Measurements from ENCODE around the gene KHDC1. TPM values are rescaled to one million over a fixed set of nuclear protein-coding genes. Genes with fewer than 3 reads are reported as not detected.

The KHDC1 gene
- total RNA-seq, 1 experiment from 2014 or later = 7.7 TPM

DNA sequence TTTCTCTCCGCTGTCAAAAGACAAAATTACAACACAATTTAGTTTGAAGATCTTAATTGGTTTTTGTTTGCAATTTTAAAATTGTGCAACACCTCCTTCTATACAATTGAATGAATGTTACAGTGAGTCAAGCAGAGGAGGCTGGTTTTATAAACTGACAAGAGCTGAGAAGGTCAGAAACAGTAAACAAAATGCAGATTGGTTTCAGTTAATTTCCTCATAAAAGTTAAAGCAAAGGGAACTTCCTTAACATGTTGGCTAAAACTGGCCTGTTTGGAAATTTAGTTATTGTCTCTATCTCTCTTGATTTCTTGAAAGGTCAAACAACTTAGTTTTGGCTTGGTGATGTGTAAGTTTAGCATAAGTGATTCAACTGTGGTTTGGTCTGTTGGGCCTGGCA is 59.9 kb downstream of the KHDC1 start:
- H3K4me1 Mint-ChIP-seq = peaks cover 16 to 18% of the 10 kb centered on the region in 2 experiments
- H2BK12ac ChIP-seq (ENCODE audit: insufficient read length, low read depth, low read length) = no peak overlapping the region
- H3K27ac ChIP-seq (ENCODE audit: insufficient read length, low read depth, low read length) = no peak overlapping the region
- H2BK120ac ChIP-seq (ENCODE audit: low read depth, low read length, poor library complexity, severe bottlenecking) = no peak overlapping the region
- H3K79me1 ChIP-seq (ENCODE audit: insufficient read depth, low read depth, low read length, poor library complexity, severe bottlenecking) = no peaks in the 10 kb centered on the region
- H3K4me2 ChIP-seq (ENCODE audit: insufficient read depth, insufficient read length, low read length) = no peak overlapping the region
- H3K79me2 ChIP-seq (ENCODE audit: insufficient read depth, low read length) = no peaks in the 10 kb centered on the region
- H3K9me3 Mint-ChIP-seq = peaks cover 17% of the 10 kb centered on the region in 2 experiments
- H3K27ac Mint-ChIP-seq = no peak overlapping the region; a peak in 1 of 7 replicates
- H3K9me3 ChIP-seq (ENCODE audit: control insufficient read depth, low read depth, low read length) = no peaks in the 10 kb centered on the region
- H2BK5ac ChIP-seq (ENCODE audit: insufficient read length, low read length) = no peak overlapping the region
- H3K27me3 ChIP-seq (ENCODE audit: insufficient read depth, low read length) = no peaks in the 10 kb centered on the region
- H2BK15ac ChIP-seq (ENCODE audit: low read depth, low read length) = no peak overlapping the region
- no peak for DNase-seq
- no peak overlapping the region for H3K18ac ChIP-seq (ENCODE audit: insufficient read length, low read depth, low read length)
- H4K5ac ChIP-seq (ENCODE audit: insufficient read length, low read depth, low read length) = no peak overlapping the region
- no peaks in the 10 kb centered on the region for H4K20me1 ChIP-seq (ENCODE audit: control insufficient read depth, insufficient read depth, insufficient read length)
- H2AK5ac ChIP-seq (ENCODE audit: insufficient read length, low read length) = no peak overlapping the region
- no peak overlapping the region for H3K23ac ChIP-seq (ENCODE audit: insufficient read length, low read depth, low read length)
- H3K23me2 ChIP-seq (ENCODE audit: insufficient read length, low read depth, low read length, poor library complexity, severe bottlenecking) = no peaks in the 10 kb centered on the region
- no peak overlapping the region for H3K9ac ChIP-seq (ENCODE audit: extremely low read depth, insufficient read length, low read length)
- no peak overlapping the region for H4K91ac ChIP-seq (ENCODE audit: insufficient read length, low read depth, low read length)
- H4K8ac ChIP-seq (replicated peaks; ENCODE audit: insufficient read length, low read depth, low read length) = no peak overlapping the region
- no peak overlapping the region for H2BK20ac ChIP-seq (ENCODE audit: low read depth, low read length, poor library complexity, severe bottlenecking)
- no peak overlapping the region for H3K4ac ChIP-seq (ENCODE audit: low read depth, low read length)
- H3K4me3 Mint-ChIP-seq = no peak overlapping the region
- no CpG with 5 or more reads among the region's 1 CpG for WGBS (ENCODE audit: extremely low coverage, insufficient read length, low lambda C conversion rate)
- no peak overlapping the region for H3T11ph ChIP-seq (ENCODE audit: low read length)
- no peak overlapping the region for H3K14ac ChIP-seq (ENCODE audit: insufficient read depth, low read length)
- peaks cover 2% of the 10 kb centered on the region; the same call in 1 of the 2 replicates for H3K27me3 Mint-ChIP-seq (ENCODE audit: low read depth)
- H3K36me3 Mint-ChIP-seq (ENCODE audit: insufficient read depth in 1 of 3, low read depth in 3 of 3) = peaks cover 8 to 20% (median 12%) of the 10 kb centered on the region in 3 experiments; a peak in 6 of 7 replicates
- H3K4me1 ChIP-seq (ENCODE audit: insufficient read depth, low read length) = peaks cover 6% of the 10 kb centered on the region
- H2AFZ ChIP-seq (ENCODE audit: low read length) = no peak overlapping the region
- TF ChIP-seq, protein P1, sequence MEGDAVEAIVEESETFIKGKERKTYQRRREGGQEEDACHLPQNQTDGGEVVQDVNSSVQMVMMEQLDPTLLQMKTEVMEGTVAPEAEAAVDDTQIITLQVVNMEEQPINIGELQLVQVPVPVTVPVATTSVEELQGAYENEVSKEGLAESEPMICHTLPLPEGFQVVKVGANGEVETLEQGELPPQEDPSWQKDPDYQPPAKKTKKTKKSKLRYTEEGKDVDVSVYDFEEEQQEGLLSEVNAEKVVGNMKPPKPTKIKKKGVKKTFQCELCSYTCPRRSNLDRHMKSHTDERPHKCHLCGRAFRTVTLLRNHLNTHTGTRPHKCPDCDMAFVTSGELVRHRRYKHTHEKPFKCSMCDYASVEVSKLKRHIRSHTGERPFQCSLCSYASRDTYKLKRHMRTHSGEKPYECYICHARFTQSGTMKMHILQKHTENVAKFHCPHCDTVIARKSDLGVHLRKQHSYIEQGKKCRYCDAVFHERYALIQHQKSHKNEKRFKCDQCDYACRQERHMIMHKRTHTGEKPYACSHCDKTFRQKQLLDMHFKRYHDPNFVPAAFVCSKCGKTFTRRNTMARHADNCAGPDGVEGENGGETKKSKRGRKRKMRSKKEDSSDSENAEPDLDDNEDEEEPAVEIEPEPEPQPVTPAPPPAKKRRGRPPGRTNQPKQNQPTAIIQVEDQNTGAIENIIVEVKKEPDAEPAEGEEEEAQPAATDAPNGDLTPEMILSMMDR (conservative IDR thresholded peaks at IDR 0.05) = no peak
- no peak overlapping the region for H3K56ac ChIP-seq (ENCODE audit: insufficient read length, low read depth, low read length)
